ENCODE measurements around the gene COL20A1. TPM values are rescaled to one million over a fixed set of nuclear protein-coding genes. Genes with fewer than 3 reads are reported as not detected.
"Not testable (repeated sequence)": the region's sequence is repeated elsewhere in the genome, so short reads cannot be mapped to it uniquely, and the experiment has no call there.

Gene COL20A1
- total RNA-seq, 1 experiment from 2014 or later = not detected

DNA sequence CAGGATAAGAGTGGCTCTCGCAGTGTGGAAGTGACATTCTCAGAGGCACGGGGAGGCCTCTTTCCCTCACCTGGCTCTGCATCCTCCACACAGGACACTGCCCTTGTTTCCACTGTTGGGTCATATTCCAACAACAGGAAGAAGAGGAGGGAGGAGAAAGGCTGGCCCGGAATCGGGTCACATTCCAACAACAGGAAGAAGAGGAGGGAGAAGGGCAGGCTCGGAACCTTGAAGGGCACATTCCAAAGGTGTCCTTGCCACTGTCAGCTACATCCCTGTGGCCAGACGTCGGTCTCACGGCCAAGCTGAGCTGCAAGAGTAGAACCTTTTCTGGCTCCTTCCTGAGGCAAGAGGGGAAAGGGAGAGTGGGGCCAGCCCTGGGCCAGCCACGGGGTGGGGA lies 42.7 kb downstream of the COL20A1 start:
- Histone ChIP-seq H3K9ac (ENCODE audit: low read length) (no peak overlapping the region), H3K27ac (ENCODE audit: low read length) (no peak overlapping the region), H3K27me3 (ENCODE audit: low read length) (peaks cover 30% of the 10 kb centered on the region), H3K4me1 (ENCODE audit: insufficient read depth, low read length) (peaks cover 10% of the 10 kb centered on the region; the same call in 1 of the 2 replicates), H3K36me3 (ENCODE audit: low read depth, low read length) (no peaks in the 10 kb centered on the region), H3K4me2 (ENCODE audit: low read length) (no peak overlapping the region), H3K9me3 (ENCODE audit: low read length) (no peaks in the 10 kb centered on the region), H3K4me3 (ENCODE audit: low read length) (no peak overlapping the region), H3F3A (ENCODE audit: low read length, unreplicated experiment) (no peaks in the 10 kb centered on the region), H3K9me2 (replicated peaks; ENCODE audit: low read length) (no peaks in the 10 kb centered on the region), H3K79me2 (ENCODE audit: low read length) (no peaks in the 10 kb centered on the region), H2AFZ (ENCODE audit: low read length) (no peak overlapping the region), H4K20me1 (ENCODE audit: low read length) (no peaks in the 10 kb centered on the region)
- intact Hi-C loops (cut with micrococcal nuclease) = no loop called here
- ChIA-PET POLR2A (ENCODE audit: unreplicated experiment) (no interaction called here), CTCF (no interaction called here)
- DNase-seq = no peak
- TF ChIP-seq EZH2 (IDR thresholded peaks at IDR 0.05; ENCODE audit: low read length, unreplicated experiment) (no peak), EZH2phosphoT487 (IDR thresholded peaks at IDR 0.05; ENCODE audit: borderline replicate concordance, low read length) (no peak)
- TF ChIP-seq, protein P1, sequence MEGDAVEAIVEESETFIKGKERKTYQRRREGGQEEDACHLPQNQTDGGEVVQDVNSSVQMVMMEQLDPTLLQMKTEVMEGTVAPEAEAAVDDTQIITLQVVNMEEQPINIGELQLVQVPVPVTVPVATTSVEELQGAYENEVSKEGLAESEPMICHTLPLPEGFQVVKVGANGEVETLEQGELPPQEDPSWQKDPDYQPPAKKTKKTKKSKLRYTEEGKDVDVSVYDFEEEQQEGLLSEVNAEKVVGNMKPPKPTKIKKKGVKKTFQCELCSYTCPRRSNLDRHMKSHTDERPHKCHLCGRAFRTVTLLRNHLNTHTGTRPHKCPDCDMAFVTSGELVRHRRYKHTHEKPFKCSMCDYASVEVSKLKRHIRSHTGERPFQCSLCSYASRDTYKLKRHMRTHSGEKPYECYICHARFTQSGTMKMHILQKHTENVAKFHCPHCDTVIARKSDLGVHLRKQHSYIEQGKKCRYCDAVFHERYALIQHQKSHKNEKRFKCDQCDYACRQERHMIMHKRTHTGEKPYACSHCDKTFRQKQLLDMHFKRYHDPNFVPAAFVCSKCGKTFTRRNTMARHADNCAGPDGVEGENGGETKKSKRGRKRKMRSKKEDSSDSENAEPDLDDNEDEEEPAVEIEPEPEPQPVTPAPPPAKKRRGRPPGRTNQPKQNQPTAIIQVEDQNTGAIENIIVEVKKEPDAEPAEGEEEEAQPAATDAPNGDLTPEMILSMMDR (conservative IDR thresholded peaks at IDR 0.05; ENCODE audit: low read depth, low read length) = no peak
- BruUV-seq (replicated peaks) = no TSS peak
- ATAC-seq = no peak

DNA sequence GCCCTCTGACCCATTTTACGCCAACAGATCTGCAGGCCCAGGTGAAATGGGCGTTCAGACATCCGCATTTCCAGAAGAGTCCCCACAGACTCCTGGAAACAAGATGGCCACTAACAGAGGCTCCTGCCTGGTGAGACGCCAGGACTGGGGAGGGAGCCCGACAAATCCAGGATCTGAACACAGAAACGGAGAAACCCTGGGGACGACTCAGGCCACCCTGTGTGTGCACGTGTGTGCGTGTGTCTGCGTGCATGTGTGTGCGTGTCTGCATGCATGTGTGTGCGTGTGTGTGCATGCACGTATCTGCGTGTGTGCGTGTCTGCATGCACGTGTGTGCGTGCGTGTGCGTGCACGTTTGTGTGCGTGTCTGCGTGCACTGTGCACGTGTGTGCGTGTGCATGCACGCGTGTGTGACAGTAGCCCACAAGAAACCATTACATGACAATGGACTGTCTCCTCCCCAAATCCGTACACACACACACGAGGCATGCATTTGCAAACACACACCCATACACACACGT lies 43.3 kb downstream of the COL20A1 start:
- H3K4me1 ChIP-seq (ENCODE audit: insufficient read depth, low read length) = peaks cover 7% of the 10 kb centered on the region; the same call in 1 of the 2 replicates
- no peaks in the 10 kb centered on the region for H3K9me3 ChIP-seq (ENCODE audit: low read length)
- ATAC-seq (no peak), DNase-seq (no peak)
- H2AFZ ChIP-seq (ENCODE audit: low read length) = no peak overlapping the region
- intact Hi-C loops (cut with micrococcal nuclease) = no loop called here
- H3K9ac ChIP-seq (ENCODE audit: low read length) = no peak overlapping the region
- H3F3A ChIP-seq (ENCODE audit: low read length, unreplicated experiment) = no peaks in the 10 kb centered on the region
- ChIA-PET POLR2A (ENCODE audit: unreplicated experiment) (no interaction called here), CTCF (no interaction called here)
- no peak overlapping the region for H3K27ac ChIP-seq (ENCODE audit: low read length)
- no peak overlapping the region for H3K4me2 ChIP-seq (ENCODE audit: low read length)
- H4K20me1 ChIP-seq (ENCODE audit: low read length) = no peaks in the 10 kb centered on the region
- H3K36me3 ChIP-seq (ENCODE audit: low read depth, low read length) = no peaks in the 10 kb centered on the region
- TF ChIP-seq EZH2phosphoT487 (IDR thresholded peaks at IDR 0.05; ENCODE audit: borderline replicate concordance, low read length) = no peak
- TF ChIP-seq, protein P1 (conservative IDR thresholded peaks at IDR 0.05; ENCODE audit: low read depth, low read length) = no peak
- no peak for TF ChIP-seq EZH2 (IDR thresholded peaks at IDR 0.05; ENCODE audit: low read length, unreplicated experiment)
- H3K9me2 ChIP-seq (replicated peaks; ENCODE audit: low read length) = no peaks in the 10 kb centered on the region
- H3K4me3 ChIP-seq (ENCODE audit: low read length) = no peak overlapping the region
- BruUV-seq (replicated peaks) = no TSS peak
- no peaks in the 10 kb centered on the region for H3K79me2 ChIP-seq (ENCODE audit: low read length)
- H3K27me3 ChIP-seq (ENCODE audit: low read length) = peaks cover 36% of the 10 kb centered on the region

DNA sequence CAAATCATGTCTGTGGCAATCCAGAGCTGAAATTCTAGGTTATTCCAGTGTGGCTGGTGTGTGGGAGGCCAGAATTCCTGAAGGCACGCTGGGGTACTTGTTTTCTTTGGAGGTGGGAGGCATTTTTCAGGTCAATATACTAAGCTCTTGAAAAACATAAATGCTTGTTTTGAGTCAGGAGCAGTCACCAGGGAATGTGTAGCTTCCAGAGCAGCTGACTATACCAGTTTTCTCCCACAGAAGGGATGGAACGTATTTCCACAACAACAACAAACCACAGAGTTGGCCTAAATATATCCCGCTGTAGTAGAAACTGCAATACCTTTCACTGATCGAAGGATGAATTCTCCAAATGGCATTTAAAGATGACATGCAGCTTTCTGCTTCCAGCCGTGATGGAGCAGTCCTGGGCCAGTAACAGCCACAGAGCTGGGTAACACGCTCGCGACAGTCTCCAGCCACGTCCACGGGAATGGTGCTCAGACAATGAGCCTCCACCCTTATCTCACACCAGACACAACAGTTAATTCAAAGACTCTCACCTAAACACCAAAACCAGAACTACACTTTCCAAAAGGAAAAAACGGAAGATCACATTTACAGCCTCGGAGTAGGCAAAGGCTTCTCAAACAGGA lies 44.9 kb downstream of the COL20A1 start:
- no peaks in the 10 kb centered on the region for H3K36me3 ChIP-seq (ENCODE audit: low read depth, low read length)
- no peaks in the 10 kb centered on the region for H3K79me2 ChIP-seq (ENCODE audit: low read length)
- H3K27me3 ChIP-seq (ENCODE audit: low read length) = peaks cover 52% of the 10 kb centered on the region
- DNase-seq (no peak), ATAC-seq (no peak)
- no peak overlapping the region for H3K4me2 ChIP-seq (ENCODE audit: low read length)
- no TSS peak for BruUV-seq (replicated peaks)
- no peak overlapping the region for H3K4me3 ChIP-seq (ENCODE audit: low read length)
- intact Hi-C loops (cut with micrococcal nuclease) = no loop called here
- no peak overlapping the region for H2AFZ ChIP-seq (ENCODE audit: low read length)
- ChIA-PET POLR2A (ENCODE audit: unreplicated experiment) (no interaction called here), CTCF (no interaction called here)
- H4K20me1 ChIP-seq (ENCODE audit: low read length) = no peaks in the 10 kb centered on the region
- H3K9ac ChIP-seq (ENCODE audit: low read length) = no peak overlapping the region
- H3K9me3 ChIP-seq (ENCODE audit: low read length) = no peaks in the 10 kb centered on the region
- H3K27ac ChIP-seq (ENCODE audit: low read length) = no peak overlapping the region
- H3K9me2 ChIP-seq (replicated peaks; ENCODE audit: low read length) = no peaks in the 10 kb centered on the region
- no peaks in the 10 kb centered on the region for H3K4me1 ChIP-seq (ENCODE audit: insufficient read depth, low read length)
- no peaks in the 10 kb centered on the region for H3F3A ChIP-seq (ENCODE audit: low read length, unreplicated experiment)
- TF ChIP-seq EZH2phosphoT487 (IDR thresholded peaks at IDR 0.05; ENCODE audit: borderline replicate concordance, low read length) (no peak), EZH2 (IDR thresholded peaks at IDR 0.05; ENCODE audit: low read length, unreplicated experiment) (no peak)
- TF ChIP-seq, protein P1 (conservative IDR thresholded peaks at IDR 0.05; ENCODE audit: low read depth, low read length) = no peak

DNA sequence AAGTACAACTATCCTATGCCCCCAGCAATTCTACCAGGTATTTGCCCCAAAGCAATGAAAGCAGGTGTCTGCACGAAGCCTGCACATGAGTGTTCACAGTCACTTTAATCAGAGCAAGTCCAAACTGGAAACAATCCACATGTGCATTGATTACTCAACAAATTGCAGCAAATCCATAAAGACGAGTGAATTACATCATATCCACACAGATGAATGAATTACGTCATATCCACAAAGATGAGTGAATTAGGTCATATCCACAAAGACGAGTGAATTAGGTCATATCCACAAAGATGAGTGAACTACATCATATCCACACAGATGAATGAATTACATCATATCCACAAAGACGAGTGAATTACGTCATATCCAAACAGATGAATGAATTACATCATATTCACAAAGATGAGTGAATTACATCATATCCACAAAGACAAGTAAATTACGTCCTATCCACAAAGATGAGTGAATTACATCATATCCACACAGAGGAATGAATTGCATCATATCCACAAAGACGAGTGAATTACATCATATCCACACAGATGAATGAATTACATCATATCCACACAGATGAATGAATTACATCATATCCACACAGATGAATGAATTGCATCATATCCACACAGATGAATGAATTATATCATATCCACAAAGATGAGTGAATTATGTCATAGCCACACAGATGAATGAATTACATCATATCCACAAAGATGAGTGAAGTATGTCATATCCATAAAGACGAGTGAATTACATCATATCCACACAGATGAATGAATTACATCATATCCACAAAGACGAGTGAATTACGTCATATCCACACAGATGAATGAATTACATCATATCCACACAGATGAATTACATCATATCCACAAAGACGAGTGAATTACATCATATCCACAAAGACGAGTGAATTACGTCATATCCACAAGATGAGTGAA lies 46.4 kb downstream of the COL20A1 start:
- H3K4me1 ChIP-seq (ENCODE audit: insufficient read depth, low read length); H3K9ac ChIP-seq (ENCODE audit: low read length); BruUV-seq (replicated peaks); H3K9me2 ChIP-seq (replicated peaks; ENCODE audit: low read length); CTCF ChIA-PET; H3F3A ChIP-seq (ENCODE audit: low read length, unreplicated experiment); ATAC-seq; H3K4me3 ChIP-seq (ENCODE audit: low read length); DNase-seq; intact Hi-C loops (cut with micrococcal nuclease); H3K36me3 ChIP-seq (ENCODE audit: low read depth, low read length); H3K9me3 ChIP-seq (ENCODE audit: low read length); H3K27ac ChIP-seq (ENCODE audit: low read length); H3K4me2 ChIP-seq (ENCODE audit: low read length); H3K79me2 ChIP-seq (ENCODE audit: low read length); H2AFZ ChIP-seq (ENCODE audit: low read length); POLR2A ChIA-PET (ENCODE audit: unreplicated experiment); H4K20me1 ChIP-seq (ENCODE audit: low read length): not testable (repeated sequence)
- peaks cover 67% of the 10 kb centered on the region for H3K27me3 ChIP-seq (ENCODE audit: low read length)
